HG02642 (cell line): Measurements from ENCODE around the gene MS4A15.

Experiments
- ATAC-seq: cut with Tn5 transposase; IDR thresholded peaks from one replicate; pipeline ENCODE4 v1.9.1; 2021; ENCODE audit warnings: mild to moderate bottlenecking; ENCODE audit not compliant: unreplicated experiment, poor library complexity

The MS4A15 gene

GRCh38 chr11:60774726-60775125 is 18.1 kb downstream of the MS4A15 start:
- no peak for ATAC-seq

GRCh38 chr11:60775420-60775961 is 18.8 kb downstream of the MS4A15 start:
- peak; percentile 81 for ATAC-seq

GRCh38 chr11:60776167-60776566 is 19.5 kb downstream of the MS4A15 start:
- ATAC-seq, result no peak

- no peak for ATAC-seq
These were observed 20.4 kb downstream of the MS4A15 start for GRCh38 chr11:60777106-60777505.

GRCh38 chr11:60777572-60777971 is 20.9 kb downstream of the MS4A15 start:
- ATAC-seq, result no peak

GRCh38 chr11:60780065-60780464 is 23.4 kb downstream of the MS4A15 start:
- no peak for ATAC-seq

- ATAC-seq, result no peak
These were observed 24.1 kb downstream of the MS4A15 start for GRCh38 chr11:60780774-60781173.

GRCh38 chr11:60781286-60781980 is 24.8 kb downstream of the MS4A15 start:
- no peak for ATAC-seq

GRCh38 chr11:60781981-60782316 is 25.3 kb downstream of the MS4A15 start:
- no peak for ATAC-seq

- no peak for ATAC-seq
These were observed 25.9 kb downstream of the MS4A15 start for GRCh38 chr11:60782393-60783140.

- no peak for ATAC-seq
These were observed 26.4 kb downstream of the MS4A15 start for GRCh38 chr11:60783141-60783484.

GRCh38 chr11:60783911-60784310 is 27.2 kb downstream of the MS4A15 start:
- ATAC-seq, result no peak

- no peak for ATAC-seq
These were observed 28.5 kb downstream of the MS4A15 start, which contains the start of gene MS4A10 for GRCh38 chr11:60785136-60785535. Gene MS4A10 (plus strand): TSS chr11:60785333. CDS start chr11:60790336, 5,003 bp downstream.

- no peak for ATAC-seq
These were observed 29.2 kb downstream of the MS4A15 start for GRCh38 chr11:60785806-60786361.

- ATAC-seq, result no peak
These were observed 30.3 kb downstream of the MS4A15 start for GRCh38 chr11:60786811-60787567.

- no peak for ATAC-seq
These were observed 31.9 kb downstream of the MS4A15 start for GRCh38 chr11:60788401-60789125.

GRCh38 chr11:60790726-60791125 is 34.1 kb downstream of the MS4A15 start:
- ATAC-seq, result no peak

- no peak for ATAC-seq
These were observed 34.7 kb downstream of the MS4A15 start for GRCh38 chr11:60791153-60791933.

GRCh38 chr11:60792521-60792920 is 35.9 kb downstream of the MS4A15 start:
- no peak for ATAC-seq
